Measurements from ENCODE around the gene SNX15.

GRCh38 chr11:64996710-64997380 lies 30.4 kb upstream of the SNX15 start, which contains the start of gene BATF2:
- TF ChIP-seq SP1 (IDR thresholded peaks at IDR 0.05): no peak
- TF ChIP-seq FOXM1 (IDR thresholded peaks at IDR 0.05; ENCODE audit: borderline replicate concordance): no peak
- TF ChIP-seq SUZ12 (IDR thresholded peaks at IDR 0.05): no peak
- TF ChIP-seq, protein P1, sequence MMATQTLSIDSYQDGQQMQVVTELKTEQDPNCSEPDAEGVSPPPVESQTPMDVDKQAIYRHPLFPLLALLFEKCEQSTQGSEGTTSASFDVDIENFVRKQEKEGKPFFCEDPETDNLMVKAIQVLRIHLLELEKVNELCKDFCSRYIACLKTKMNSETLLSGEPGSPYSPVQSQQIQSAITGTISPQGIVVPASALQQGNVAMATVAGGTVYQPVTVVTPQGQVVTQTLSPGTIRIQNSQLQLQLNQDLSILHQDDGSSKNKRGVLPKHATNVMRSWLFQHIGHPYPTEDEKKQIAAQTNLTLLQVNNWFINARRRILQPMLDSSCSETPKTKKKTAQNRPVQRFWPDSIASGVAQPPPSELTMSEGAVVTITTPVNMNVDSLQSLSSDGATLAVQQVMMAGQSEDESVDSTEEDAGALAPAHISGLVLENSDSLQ (IDR thresholded peaks at IDR 0.05): no peak
- no peak for TF ChIP-seq CTBP1 (IDR thresholded peaks at IDR 0.05; ENCODE audit: borderline replicate concordance)
- no peak for TF ChIP-seq L3MBTL2 (conservative IDR thresholded peaks at IDR 0.05)
- no peak for TF ChIP-seq FOXK2 (IDR thresholded peaks at IDR 0.05)

Data from HEK293T (cell line).